Choroid plexus epithelial cell (primary cell): ENCODE measurements around the gene TP53INP2.

Experiments used
- DNase-seq: peaks from one replicate; pipeline ENCODE4 v3.0.0-alpha.2; 2010; ENCODE audit warnings: low read depth
- H3K4me3 ChIP-seq: 2 replicates; pipeline ENCODE4 v1.5.1; 2011; ENCODE audit warnings: low read depth, mild to moderate bottlenecking, control low read depth, low read length, moderate library complexity
- TF ChIP-seq, protein P1 (sequence below): conservative IDR thresholded peaks from 2 replicates; pipeline ENCODE4 v1.5.1; 2011; ENCODE audit warnings: low read depth, mild to moderate bottlenecking, control low read depth, inconsistent platforms, low read length, moderate library complexity

Gene TP53INP2

GRCh38 chr20:34693414-34693813 lies 10.7 kb upstream of the TP53INP2 start:
- no peak for DNase-seq
- TF ChIP-seq, protein P1, sequence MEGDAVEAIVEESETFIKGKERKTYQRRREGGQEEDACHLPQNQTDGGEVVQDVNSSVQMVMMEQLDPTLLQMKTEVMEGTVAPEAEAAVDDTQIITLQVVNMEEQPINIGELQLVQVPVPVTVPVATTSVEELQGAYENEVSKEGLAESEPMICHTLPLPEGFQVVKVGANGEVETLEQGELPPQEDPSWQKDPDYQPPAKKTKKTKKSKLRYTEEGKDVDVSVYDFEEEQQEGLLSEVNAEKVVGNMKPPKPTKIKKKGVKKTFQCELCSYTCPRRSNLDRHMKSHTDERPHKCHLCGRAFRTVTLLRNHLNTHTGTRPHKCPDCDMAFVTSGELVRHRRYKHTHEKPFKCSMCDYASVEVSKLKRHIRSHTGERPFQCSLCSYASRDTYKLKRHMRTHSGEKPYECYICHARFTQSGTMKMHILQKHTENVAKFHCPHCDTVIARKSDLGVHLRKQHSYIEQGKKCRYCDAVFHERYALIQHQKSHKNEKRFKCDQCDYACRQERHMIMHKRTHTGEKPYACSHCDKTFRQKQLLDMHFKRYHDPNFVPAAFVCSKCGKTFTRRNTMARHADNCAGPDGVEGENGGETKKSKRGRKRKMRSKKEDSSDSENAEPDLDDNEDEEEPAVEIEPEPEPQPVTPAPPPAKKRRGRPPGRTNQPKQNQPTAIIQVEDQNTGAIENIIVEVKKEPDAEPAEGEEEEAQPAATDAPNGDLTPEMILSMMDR = no peak
- no peak overlapping the region for H3K4me3 ChIP-seq

GRCh38 chr20:34701405-34702085 lies 2.6 kb upstream of the TP53INP2 start:
- TF ChIP-seq, protein P1 = no peak
- H3K4me3 ChIP-seq = no peak overlapping the region
- DNase-seq = no peak

DNA sequence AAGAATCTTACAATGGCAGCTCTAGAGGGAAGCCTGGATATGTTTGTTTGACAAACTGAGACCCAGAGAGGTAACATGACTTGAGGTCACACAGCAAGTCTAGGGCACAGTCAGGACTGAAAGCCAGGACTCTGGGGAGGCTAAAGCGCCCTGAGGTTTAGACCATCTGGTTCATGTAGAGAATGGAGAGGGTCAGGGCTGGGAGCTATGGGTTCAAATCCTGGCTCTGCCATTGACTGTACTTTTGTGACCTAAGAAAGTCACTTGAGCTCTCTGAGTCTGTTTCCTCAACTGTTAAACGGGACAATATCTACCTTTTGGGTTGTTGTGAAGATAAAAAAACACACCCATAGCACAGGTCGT lies 1.1 kb upstream of the TP53INP2 start:
- no peak overlapping the region for H3K4me3 ChIP-seq
- no peak for DNase-seq
- TF ChIP-seq, protein P1 = no peak

- TF ChIP-seq, protein P1 = peak; percentile 7
- peak overlapping the region; percentile 87 for H3K4me3 ChIP-seq
- DNase-seq = peak; percentile 47
Observed at GRCh38 chr20:34703424-34704176, 544 bp upstream of the TP53INP2 start.

DNA sequence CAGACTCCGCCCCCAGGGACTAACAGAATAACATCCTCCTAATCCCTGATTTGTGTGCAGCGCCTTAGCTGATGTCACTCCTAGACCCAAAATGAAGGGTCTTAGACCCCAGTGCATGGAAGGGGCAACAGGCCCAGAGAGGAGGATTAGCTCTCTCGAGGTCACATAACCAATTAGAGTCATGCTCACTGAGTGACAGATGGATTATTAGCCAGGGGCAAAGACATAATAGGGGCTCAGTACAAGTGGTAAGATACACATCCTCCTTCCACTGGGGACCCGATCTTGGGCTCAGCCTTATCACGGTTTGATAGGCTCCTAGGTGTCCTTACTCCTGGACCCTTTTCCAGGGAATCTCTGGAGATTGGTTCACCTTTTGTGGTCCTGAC lies 858 bp downstream of the TP53INP2 start:
- peak overlapping the region; percentile 87 for H3K4me3 ChIP-seq
- TF ChIP-seq, protein P1 = no peak
- no peak for DNase-seq

DNA sequence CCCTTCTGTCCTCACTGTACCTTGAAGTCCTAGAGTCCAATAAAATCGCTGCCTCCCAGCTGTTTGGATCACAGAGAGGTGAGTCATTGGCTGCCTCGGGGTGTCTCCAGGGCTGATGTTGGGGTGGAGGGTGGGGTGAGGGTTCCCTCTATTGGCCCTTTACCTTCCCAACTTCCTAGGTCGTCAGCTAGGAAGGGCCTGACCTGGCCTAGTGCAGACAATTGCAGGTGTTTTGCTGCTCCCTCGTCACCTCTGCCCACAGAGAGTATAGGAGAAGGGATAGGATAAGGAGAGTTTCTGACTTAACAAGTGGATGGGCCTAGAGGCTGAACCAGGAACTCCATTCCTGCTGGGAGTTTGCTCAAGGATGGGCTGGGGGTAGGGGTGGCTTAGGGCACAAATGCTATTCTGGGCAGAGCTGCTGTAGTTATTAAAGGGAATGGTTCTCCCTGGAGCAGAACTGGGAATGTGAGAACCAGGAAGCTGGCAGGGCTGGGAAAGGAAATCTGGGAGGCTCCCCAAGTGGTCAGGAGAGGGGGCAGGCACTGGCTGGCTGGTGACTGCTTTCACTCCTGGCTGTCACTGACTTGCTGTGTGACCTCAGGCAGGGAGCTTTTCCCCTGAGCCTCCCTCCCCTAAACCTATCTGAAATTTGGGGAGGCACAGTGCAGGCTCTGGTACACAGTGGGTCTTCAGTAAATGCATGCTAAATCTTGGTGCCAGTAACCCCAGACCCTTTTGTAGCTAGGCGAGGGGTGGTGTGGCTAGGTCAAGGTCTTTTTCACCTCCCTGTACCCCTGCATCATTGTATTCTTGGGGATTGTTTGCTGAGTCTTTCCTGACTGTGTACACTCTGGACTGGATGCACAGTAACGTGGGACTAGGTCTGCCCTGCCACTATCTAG lies 1.5 kb downstream of the TP53INP2 start:
- H3K4me3 ChIP-seq = peak overlapping the region; percentile 87
- TF ChIP-seq, protein P1 = peak; percentile 13
- DNase-seq = peak; percentile 31
